ENCODE data around the gene ZYG11B. TPM values are rescaled to one million over a fixed set of nuclear protein-coding genes. Genes with fewer than 3 reads are reported as not detected.
A peak's percentile ranks its signal among the peaks of the same experiment; 100 is the strongest.

ZYG11B gene
- total and polyA plus RNA-seq, 9 of the 15 experiments (the other 6 are each of a cell fraction or from before 2014, with no cell fraction given): 4.9 to 22.2 (median 12.2) TPM

- WGBS (ENCODE audit: insufficient coverage, low coverage, missing lambda C conversion rate): 1% methylated on average over 14 of the region's 14 CpGs
- peak overlapping the region; percentile 79 for H3K4me3 ChIP-seq
- intact Hi-C loops (cut with micrococcal nuclease): loop anchor here (10.0 kb wide), 1 partner anchor 118 kb away; the partner anchor contains the start of gene ZYG11A
- DNase-seq (ENCODE audit: extremely low read depth in 1 of 4, low spot score in 3 of 4) (peak; percentile 36 to 56 (median 51)), ATAC-seq (peak; percentile 35), FAIRE-seq (peak; percentile 71)
- ChIA-PET CTCF (ENCODE audit: low intra/inter-chr PET ratio) (no interaction called here), POLR2A (interaction anchor here (0.8 to 5.2 kb wide), 5 partner anchors 10 to 24 kb away, joined by 3 to 15 read pairs (median 5); no protein-coding TSS in a partner anchor)
- in situ Hi-C loops (cut with MboI): no loop called here
- peaks cover 11 to 15% of the 10 kb centered on the region in 2 experiments; a peak in 4 of 5 replicates for H3K4me1 ChIP-seq (replicated peaks in 1 of 2; ENCODE audit: control insufficient read depth in 2 of 2, insufficient read depth in 2 of 2, low read length in 2 of 2)
- BruUV-seq (replicated peaks): no TSS peak
- peak overlapping the region; percentile 84 to 96 for H3K9ac ChIP-seq (ENCODE audit: insufficient read depth in 1 of 2, low read depth in 2 of 2, low read length in 2 of 2)
- H3K79me2 ChIP-seq (ENCODE audit: control insufficient read depth, insufficient read depth, low read length): peaks cover 41% of the 10 kb centered on the region
- H3K36me3 ChIP-seq (ENCODE audit: control insufficient read depth, insufficient read depth, low read length): peaks cover 5% of the 10 kb centered on the region; the same call in 2 of the 3 replicates
- no peaks in the 10 kb centered on the region for H3K27me3 ChIP-seq (ENCODE audit: control insufficient read depth in 2 of 2, insufficient read depth in 2 of 2, low read length in 2 of 2)
- H4K20me1 ChIP-seq (replicated peaks; ENCODE audit: control insufficient read depth, insufficient read depth, low read length): no peaks in the 10 kb centered on the region
- H3K4me2 ChIP-seq (ENCODE audit: insufficient read depth, low read length): peak overlapping the region; percentile 99
- H3K9me3 ChIP-seq (replicated peaks; ENCODE audit: control insufficient read depth, insufficient read depth, low read depth, low read length): no peaks in the 10 kb centered on the region
- peak overlapping the region; percentile 71 for H3K27ac ChIP-seq (ENCODE audit: extremely low read depth, low read depth, low read length)
- no peaks in the 10 kb centered on the region for H3K9me1 ChIP-seq (ENCODE audit: control insufficient read depth, insufficient read depth, low read length)
- peak overlapping the region; percentile 88 for H2AFZ ChIP-seq (ENCODE audit: low read depth, low read length)
- TF ChIP-seq, protein P1, sequence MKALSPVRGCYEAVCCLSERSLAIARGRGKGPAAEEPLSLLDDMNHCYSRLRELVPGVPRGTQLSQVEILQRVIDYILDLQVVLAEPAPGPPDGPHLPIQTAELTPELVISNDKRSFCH (CRISPR knock-in tag; IDR thresholded peaks at IDR 0.05): no peak
- TF ChIP-seq, protein P1 (tag; IDR thresholded peaks at IDR 0.05): no peak
- no peak for TF ChIP-seq ZNF79 (CRISPR knock-in tag; IDR thresholded peaks at IDR 0.05; ENCODE audit: low read depth)
- no peak for TF ChIP-seq THRAP3 (IDR thresholded peaks at IDR 0.05; ENCODE audit: borderline replicate concordance)
- TF ChIP-seq POLR2AphosphoS5 (IDR thresholded peaks at IDR 0.05; ENCODE audit: control insufficient read depth, insufficient read depth, low read depth, low read length): no peak
- TF ChIP-seq, protein P2, sequence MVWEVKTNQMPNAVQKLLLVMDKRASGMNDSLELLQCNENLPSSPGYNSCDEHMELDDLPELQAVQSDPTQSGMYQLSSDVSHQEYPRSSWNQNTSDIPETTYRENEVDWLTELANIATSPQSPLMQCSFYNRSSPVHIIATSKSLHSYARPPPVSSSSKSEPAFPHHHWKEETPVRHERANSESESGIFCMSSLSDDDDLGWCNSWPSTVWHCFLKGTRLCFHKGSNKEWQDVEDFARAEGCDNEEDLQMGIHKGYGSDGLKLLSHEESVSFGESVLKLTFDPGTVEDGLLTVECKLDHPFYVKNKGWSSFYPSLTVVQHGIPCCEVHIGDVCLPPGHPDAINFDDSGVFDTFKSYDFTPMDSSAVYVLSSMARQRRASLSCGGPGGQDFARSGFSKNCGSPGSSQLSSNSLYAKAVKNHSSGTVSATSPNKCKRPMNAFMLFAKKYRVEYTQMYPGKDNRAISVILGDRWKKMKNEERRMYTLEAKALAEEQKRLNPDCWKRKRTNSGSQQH (CRISPR knock-in tag; IDR thresholded peaks at IDR 0.05): no peak; the same call in 1 of the 2 replicates
- no peak for TF ChIP-seq IRF2 (CRISPR knock-in tag; IDR thresholded peaks at IDR 0.05)
- no peak for TF ChIP-seq LEF1 (IDR thresholded peaks at IDR 0.05)
- peak; percentile 78 for TF ChIP-seq ZBTB40 (IDR thresholded peaks at IDR 0.05)
- TF ChIP-seq ZBTB40 (CRISPR knock-in tag; IDR thresholded peaks at IDR 0.05): no peak
- TF ChIP-seq ZNF354B (CRISPR knock-in tag; IDR thresholded peaks at IDR 0.05): no peak
- TF ChIP-seq ZNF75A (CRISPR knock-in tag; IDR thresholded peaks at IDR 0.05): no peak
Observed at GRCh38 chr1:52727114-52727586, 897 bp downstream of the ZYG11B start.

Data from K562 (cell line).